GM21381 (cell line): Measurements from ENCODE around the gene AKIP1.
A peak's percentile ranks its signal among the peaks of the same experiment; 100 is the strongest.

ENCODE experiments used
- ATAC-seq: cut with Tn5 transposase; IDR thresholded peaks from one replicate; pipeline ENCODE4 v1.9.1; 2021; ENCODE audit warnings: mild to moderate bottlenecking, moderate library complexity; ENCODE audit not compliant: unreplicated experiment

AKIP1 gene

DNA sequence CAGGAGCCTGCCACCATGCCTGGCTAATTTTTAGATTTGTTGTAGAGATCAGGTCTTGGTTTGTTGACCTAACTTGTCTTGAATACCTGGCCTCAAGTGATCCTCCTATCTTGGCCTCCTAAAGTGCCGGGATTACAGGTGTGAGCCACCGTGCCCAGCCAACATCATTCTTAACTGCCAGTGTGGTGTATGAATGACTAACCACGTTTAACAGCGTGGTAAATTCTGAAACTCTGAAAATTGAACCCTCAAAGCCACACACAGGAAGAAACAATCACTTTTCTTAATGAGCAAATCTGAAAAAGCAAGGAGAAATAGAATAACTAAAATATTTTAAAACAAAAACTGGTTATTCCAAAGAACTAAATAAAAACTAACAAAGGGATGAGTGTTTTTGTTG is 45.9 kb downstream of the AKIP1 start:
- no peak for ATAC-seq

DNA sequence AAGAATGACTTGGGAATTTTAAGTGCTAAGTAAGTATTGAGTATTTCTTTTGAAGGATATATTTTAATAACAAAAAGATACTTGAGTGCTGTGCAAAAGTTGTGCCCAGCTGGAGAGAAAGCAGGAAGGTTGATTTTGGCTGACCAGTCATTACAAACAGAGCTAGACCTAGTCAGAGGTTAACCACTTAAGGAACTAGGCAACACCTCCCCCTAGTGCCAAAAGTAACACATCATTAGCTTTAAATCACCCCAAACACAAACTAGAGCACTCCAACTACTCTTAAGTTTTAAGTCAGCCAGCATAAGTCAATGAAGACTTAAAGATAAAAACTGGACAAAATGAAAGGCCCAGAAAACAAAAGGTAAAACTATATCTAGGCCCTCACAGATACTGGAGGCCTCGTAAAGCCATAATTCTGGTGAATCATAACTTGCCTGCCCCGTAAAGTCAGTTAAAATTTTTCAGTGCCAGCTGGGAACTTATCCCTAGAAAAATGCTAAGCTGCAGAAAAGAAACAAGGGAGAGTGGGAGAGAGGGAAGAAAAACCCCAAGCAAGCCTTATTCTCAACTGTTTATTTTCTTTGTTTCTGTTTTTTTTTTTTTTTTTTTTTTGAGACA is 48.7 kb downstream of the AKIP1 start:
- no peak for ATAC-seq

DNA sequence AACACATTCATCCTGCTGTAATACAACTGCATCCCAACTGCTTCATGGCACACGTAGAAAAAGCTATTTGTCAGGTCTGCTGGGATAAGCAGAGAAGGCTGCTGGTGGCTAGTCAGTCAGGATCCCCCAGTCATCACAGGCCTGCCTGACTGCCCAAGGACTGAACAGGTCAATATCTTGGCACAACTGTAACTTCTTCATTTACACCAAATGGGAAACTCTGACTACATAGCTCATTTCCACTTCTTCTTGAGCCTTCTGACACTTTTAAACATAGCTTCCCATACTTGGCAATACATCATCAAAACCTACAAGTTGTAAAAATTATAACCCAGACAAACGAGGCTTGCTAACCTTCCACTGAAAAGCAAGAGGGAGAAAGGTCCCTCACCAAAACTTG is 50.4 kb downstream of the AKIP1 start:
- ATAC-seq: no peak

DNA sequence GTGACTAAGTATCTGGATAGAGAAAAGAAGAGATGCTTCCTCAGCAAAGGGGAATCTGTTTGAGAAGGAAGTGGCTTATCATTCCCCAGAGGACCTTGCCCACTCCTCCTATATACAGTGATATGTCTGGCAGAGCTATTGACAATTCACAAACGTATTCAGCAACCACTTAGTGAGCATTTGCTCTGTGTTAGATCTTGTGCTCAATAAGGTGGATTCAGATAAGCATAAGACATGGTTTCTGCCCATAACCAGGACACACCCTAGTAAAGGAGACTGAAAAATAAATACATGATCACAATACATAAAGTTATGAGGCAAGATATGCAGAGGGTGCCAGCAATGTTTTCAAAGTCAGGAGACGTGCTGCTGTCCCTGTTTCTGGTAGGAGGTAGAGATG is 51.9 kb downstream of the AKIP1 start:
- ATAC-seq: no peak

DNA sequence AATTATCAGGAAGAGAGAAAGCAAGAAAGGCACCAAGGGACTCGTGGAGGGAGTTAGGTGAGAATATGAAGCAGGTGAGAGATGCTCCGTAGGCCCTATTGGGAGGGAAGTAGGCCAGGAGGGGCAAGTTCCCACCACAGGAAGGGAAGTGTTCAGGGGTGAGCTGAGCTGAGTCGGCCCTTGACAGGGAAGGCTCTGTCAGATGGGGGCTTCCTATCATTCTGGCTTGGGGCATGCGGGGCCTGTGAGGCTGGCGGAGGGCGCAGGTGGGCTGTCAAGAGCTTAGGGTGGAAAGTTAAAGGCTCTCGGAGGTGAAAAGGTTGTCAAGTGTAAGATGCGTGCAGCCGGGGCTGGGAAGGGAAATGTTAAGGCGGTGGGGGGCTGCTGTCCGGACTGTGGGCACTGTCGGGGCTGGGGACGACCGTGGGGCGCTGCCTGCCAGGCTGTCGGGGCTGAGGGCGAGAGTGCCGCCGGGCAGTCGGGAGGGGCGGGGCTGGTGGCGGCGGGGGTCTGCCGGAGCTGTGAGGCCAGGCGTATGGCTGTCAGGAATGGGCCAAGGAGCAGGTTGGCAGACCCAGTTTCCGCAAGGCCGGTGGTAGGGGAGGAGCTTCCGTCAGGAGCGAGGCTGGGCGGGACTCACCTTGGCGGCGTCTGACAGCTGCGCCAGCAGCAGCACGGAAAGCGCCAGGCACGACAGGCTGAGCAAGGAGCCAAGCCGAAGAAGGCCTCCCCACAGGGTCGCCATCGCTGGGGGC is 52.8 kb downstream of the AKIP1 start:
- peak; percentile 54 for ATAC-seq

DNA sequence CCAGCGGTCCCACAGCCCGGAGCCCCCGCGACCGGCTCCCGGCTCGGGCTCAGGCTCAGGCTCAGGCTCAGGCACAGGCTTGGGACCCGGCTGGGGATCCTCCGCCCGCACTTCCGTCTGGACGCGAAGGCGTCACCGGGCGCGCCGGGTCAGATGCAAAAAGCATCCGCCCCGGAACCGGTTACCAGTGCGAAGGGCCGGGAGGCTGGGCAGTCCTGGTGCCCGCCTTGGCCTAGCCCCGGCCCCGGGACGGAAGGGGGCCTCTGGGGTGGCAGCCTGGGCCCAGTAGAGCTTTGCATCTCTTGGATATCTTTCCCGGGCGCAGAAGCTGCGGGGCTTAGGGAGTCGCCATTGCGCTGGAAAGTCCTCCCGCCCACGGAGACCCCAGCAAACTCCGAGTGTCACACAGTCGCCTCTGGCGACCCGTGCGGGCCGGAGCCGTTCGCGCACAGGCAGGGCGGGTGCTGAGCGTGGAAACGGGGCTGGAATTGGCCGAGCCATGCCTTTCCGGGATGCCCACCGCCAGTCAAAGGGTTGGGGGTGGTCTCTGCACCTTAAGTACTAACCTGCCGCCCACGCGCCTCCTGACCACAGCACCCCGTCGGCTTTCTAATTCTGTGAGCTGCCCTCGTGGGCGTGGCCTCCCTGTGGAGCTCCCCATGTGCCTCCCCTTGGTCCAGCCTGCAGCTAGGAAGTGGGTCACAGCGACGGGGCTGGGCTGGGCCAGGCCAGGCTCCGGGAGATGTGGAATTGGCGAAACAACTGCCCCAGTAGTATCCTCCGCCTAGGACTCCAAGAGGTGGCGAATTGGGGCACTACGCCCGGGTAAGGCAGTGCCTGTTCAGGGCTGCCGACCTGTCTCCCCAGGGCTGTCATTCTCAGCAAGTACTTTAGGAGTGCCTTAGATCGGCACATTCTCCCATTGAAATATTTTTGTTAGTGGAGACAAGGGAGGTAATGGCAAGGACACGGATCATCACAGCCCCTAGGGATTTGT is 53.6 kb downstream of the AKIP1 start, which contains the start of gene TMEM9B:
TMEM9B (minus strand) TSS at position 119 of the 997 bp plus-strand sequence. CDS start 129 bp downstream, outside the sequence.
- ATAC-seq: peak; percentile 81

DNA sequence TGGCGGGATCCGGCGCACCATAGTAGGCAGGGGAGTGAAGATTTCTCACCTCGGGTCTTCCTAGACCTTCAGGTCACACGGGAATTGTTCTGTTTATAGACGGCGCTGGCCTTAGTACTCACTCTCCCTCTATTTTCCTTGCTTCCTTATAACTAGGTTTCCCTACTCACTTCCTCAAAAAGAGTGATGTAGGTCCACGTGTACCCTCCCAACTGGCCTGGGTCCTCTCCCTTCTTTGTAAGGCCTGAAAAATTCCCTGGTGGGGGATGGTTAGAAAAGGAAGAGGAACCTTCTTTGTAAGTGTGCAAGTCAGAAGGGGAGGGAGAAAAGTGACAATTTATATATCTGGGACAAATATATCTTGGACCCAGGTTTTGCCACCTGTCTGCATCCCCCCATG is 56.2 kb downstream of the AKIP1 start:
- ATAC-seq: no peak
